ENCODE data around the gene PPL.

PPL gene

GRCh38 chr16:4882633-4883285 is 54.2 kb downstream of the PPL start:
- no peaks in the 10 kb centered on the region for H3K9me3 ChIP-seq (ENCODE audit: insufficient read depth, low read length, severe bottlenecking)
- DNase-seq (no peak), ATAC-seq (ENCODE audit: insufficient read depth, low read depth) (no peak)
- H2AFZ ChIP-seq (ENCODE audit: low read depth, low read length), result no peak overlapping the region
- no peak overlapping the region for H3K4me2 ChIP-seq (ENCODE audit: insufficient read depth, low read length)
- H4K20me1 ChIP-seq (ENCODE audit: insufficient read depth, low read length), result peaks cover 18% of the 10 kb centered on the region
- no peaks in the 10 kb centered on the region for H3K4me1 ChIP-seq (ENCODE audit: insufficient read depth, low read length)
- H3K36me3 ChIP-seq (ENCODE audit: insufficient read depth, low read length), result peaks cover 85% of the 10 kb centered on the region
- H3K4me3 ChIP-seq (ENCODE audit: low read depth in 1 of 2, low read length in 2 of 2), result no peak overlapping the region
- no peak overlapping the region for H3K27ac ChIP-seq (ENCODE audit: low read length)
- H3K79me2 ChIP-seq (ENCODE audit: insufficient read depth, low read length), result no peaks in the 10 kb centered on the region
- H3K27me3 ChIP-seq (ENCODE audit: insufficient read depth, low read length, poor library complexity), result no peaks in the 10 kb centered on the region
- no peak overlapping the region for H3K9ac ChIP-seq (ENCODE audit: low read depth, low read length)
- TF ChIP-seq EZH2 (IDR thresholded peaks at IDR 0.05; ENCODE audit: borderline replicate concordance, low read depth, low read length, severe bottlenecking), result no peak
- no peak for TF ChIP-seq CTCF (IDR thresholded peaks at IDR 0.05; ENCODE audit: borderline replicate concordance, extremely low read depth, low read length, poor library complexity, severe bottlenecking)

GRCh38 chr16:4882000-4882632 is 54.8 kb downstream of the PPL start:
- Histone ChIP-seq H3K4me1 (ENCODE audit: insufficient read depth, low read length) (no peaks in the 10 kb centered on the region), H3K36me3 (ENCODE audit: insufficient read depth, low read length) (peaks cover 91% of the 10 kb centered on the region), H3K9ac (ENCODE audit: low read depth, low read length) (no peak overlapping the region), H3K27me3 (ENCODE audit: insufficient read depth, low read length, poor library complexity) (no peaks in the 10 kb centered on the region), H3K27ac (ENCODE audit: low read length) (no peak overlapping the region), H3K79me2 (ENCODE audit: insufficient read depth, low read length) (no peaks in the 10 kb centered on the region), H2AFZ (ENCODE audit: low read depth, low read length) (no peak overlapping the region), H3K4me3 (ENCODE audit: low read depth in 1 of 2, low read length in 2 of 2) (no peak overlapping the region), H3K9me3 (ENCODE audit: insufficient read depth, low read length, severe bottlenecking) (no peaks in the 10 kb centered on the region), H4K20me1 (ENCODE audit: insufficient read depth, low read length) (peaks cover 22% of the 10 kb centered on the region), H3K4me2 (ENCODE audit: insufficient read depth, low read length) (no peak overlapping the region)
- no peak for ATAC-seq (ENCODE audit: insufficient read depth, low read depth)
- TF ChIP-seq EZH2 (IDR thresholded peaks at IDR 0.05; ENCODE audit: borderline replicate concordance, low read depth, low read length, severe bottlenecking), result no peak
- no peak for TF ChIP-seq CTCF (IDR thresholded peaks at IDR 0.05; ENCODE audit: borderline replicate concordance, extremely low read depth, low read length, poor library complexity, severe bottlenecking)
- DNase-seq, result no peak

GRCh38 chr16:4880006-4880580 is 56.9 kb downstream of the PPL start:
- Histone ChIP-seq H3K79me2 (ENCODE audit: insufficient read depth, low read length) (no peaks in the 10 kb centered on the region), H3K9ac (ENCODE audit: low read depth, low read length) (no peak overlapping the region), H2AFZ (ENCODE audit: low read depth, low read length) (no peak overlapping the region), H3K27me3 (ENCODE audit: insufficient read depth, low read length, poor library complexity) (no peaks in the 10 kb centered on the region), H4K20me1 (ENCODE audit: insufficient read depth, low read length) (peaks cover 28% of the 10 kb centered on the region), H3K27ac (ENCODE audit: low read length) (no peak overlapping the region), H3K4me2 (ENCODE audit: insufficient read depth, low read length) (no peak overlapping the region), H3K9me3 (ENCODE audit: insufficient read depth, low read length, severe bottlenecking) (no peaks in the 10 kb centered on the region), H3K36me3 (ENCODE audit: insufficient read depth, low read length) (peaks cover 92% of the 10 kb centered on the region), H3K4me3 (ENCODE audit: low read depth in 1 of 2, low read length in 2 of 2) (no peak overlapping the region), H3K4me1 (ENCODE audit: insufficient read depth, low read length) (no peaks in the 10 kb centered on the region)
- no peak for DNase-seq
- no peak for ATAC-seq (ENCODE audit: insufficient read depth, low read depth)
- TF ChIP-seq EZH2 (IDR thresholded peaks at IDR 0.05; ENCODE audit: borderline replicate concordance, low read depth, low read length, severe bottlenecking), result no peak
- TF ChIP-seq CTCF (IDR thresholded peaks at IDR 0.05; ENCODE audit: borderline replicate concordance, extremely low read depth, low read length, poor library complexity, severe bottlenecking), result no peak

Measured in DND-41 (cell line).